Natural killer cell (primary cell): Measurements from ENCODE around the gene TRAF5. TPM values are rescaled to one million over a fixed set of nuclear protein-coding genes. Genes with fewer than 3 reads are reported as not detected.
"Not testable (repeated sequence)": the region's sequence is repeated elsewhere in the genome, so short reads cannot be mapped to it uniquely, and the experiment has no call there.

Experiments
- ATAC-seq, 3 donors: fragments of 150-1000 bp in 2 of 3; fragments of 200-7000 bp in 1 of 3; cut with Tn5 transposase; 1 replicate in 1 of 3; 2 replicates in 2 of 3; pipeline ENCODE4 v1.10.0; 2021; ENCODE audit warnings: mild to moderate bottlenecking in 2 of 3, moderate library complexity in 2 of 3
- DNase-seq, 2 donors: peaks; one replicate each; pipeline versions ENCODE4 v3.0.0 to v3.0.0-alpha.2; 2013 to 2021; ENCODE audit warnings: mixed read lengths in 1 of 2
- H3K27ac ChIP-seq: one replicate; pipeline ENCODE4 v1.5.1; 2013; ENCODE audit warnings: mild to moderate bottlenecking, low read length
- H3K27me3 ChIP-seq: one replicate; pipeline ENCODE4 v1.6.1; 2013; ENCODE audit warnings: low read length; ENCODE audit not compliant: control insufficient read depth, insufficient read depth
- H3K36me3 ChIP-seq: one replicate; pipeline ENCODE4 v1.6.1; 2013; ENCODE audit warnings: low read length; ENCODE audit not compliant: control insufficient read depth, insufficient read depth
- H3K4me1 ChIP-seq: one replicate; pipeline ENCODE4 v1.6.1; 2013; ENCODE audit warnings: low read length; ENCODE audit not compliant: control insufficient read depth, insufficient read depth
- H3K4me3 ChIP-seq: one replicate; pipeline ENCODE4 v1.5.1; 2013; ENCODE audit warnings: low read length
- H3K9me3 ChIP-seq: one replicate; pipeline ENCODE4 v1.6.1; 2013; ENCODE audit warnings: low read length; ENCODE audit not compliant: control insufficient read depth, insufficient read depth
- H3K27ac Mint-ChIP-seq, 2 donors: one replicate each; pipeline ENCODE4 v1.8.0; 2022; ENCODE audit warnings: mild to moderate bottlenecking in 2 of 2, mixed read lengths in 2 of 2, moderate library complexity in 1 of 2
- H3K27me3 Mint-ChIP-seq, 2 donors: one replicate each; pipeline ENCODE4 v1.8.0; 2022; ENCODE audit warnings: low read depth in 2 of 2, mixed read lengths in 2 of 2
- H3K36me3 Mint-ChIP-seq: one replicate; pipeline ENCODE4 v1.8.0; 2022; ENCODE audit warnings: mixed read lengths
- H3K4me1 Mint-ChIP-seq, 2 donors: one replicate each; pipeline ENCODE4 v1.8.0; 2022; ENCODE audit warnings: mixed read lengths in 2 of 2
- H3K4me3 Mint-ChIP-seq: one replicate; pipeline ENCODE4 v1.8.0; 2022; ENCODE audit warnings: mild to moderate bottlenecking, moderate library complexity, mixed read lengths
- H3K9me3 Mint-ChIP-seq, 2 donors: one replicate each; pipeline ENCODE4 v1.8.0; 2022; ENCODE audit warnings: mixed read lengths in 2 of 2
- CTCF ChIP-seq: fragments of 200-600 bp; IDR thresholded peaks from one replicate; pipeline ENCODE4 v1.8.0; 2022; ENCODE audit warnings: antibody characterized with exemption
- WGBS: methylation state at CpG from one replicate; pipeline ENCODE4 v1.1.7; 2013; ENCODE audit warnings: missing lambda C conversion rate; ENCODE audit not compliant: insufficient coverage; 5-methylcytosine and 5-hydroxymethylcytosine counted together
- intact Hi-C: fragments of 100-400 bp; cut with micrococcal nuclease; formaldehyde crosslinking; loops from one replicate; pipeline ENCODE4 v1.14.2; 2022
- total RNA-seq, 4 donors: library from RNA; stranded (reverse); fragments of 120-200 nt in 1 of 4; gene quantifications; one replicate each; pipeline versions ENCODE4 v1.2.3 to v1.2.4, GENCODE V29; 2013 to 2022

The TRAF5 gene
- total RNA-seq, 3 donors from 2014 or later (not counting 1 experiment from before 2014, with no cell fraction given), result 52.3 to 74.4 (median 55.6) TPM

DNA sequence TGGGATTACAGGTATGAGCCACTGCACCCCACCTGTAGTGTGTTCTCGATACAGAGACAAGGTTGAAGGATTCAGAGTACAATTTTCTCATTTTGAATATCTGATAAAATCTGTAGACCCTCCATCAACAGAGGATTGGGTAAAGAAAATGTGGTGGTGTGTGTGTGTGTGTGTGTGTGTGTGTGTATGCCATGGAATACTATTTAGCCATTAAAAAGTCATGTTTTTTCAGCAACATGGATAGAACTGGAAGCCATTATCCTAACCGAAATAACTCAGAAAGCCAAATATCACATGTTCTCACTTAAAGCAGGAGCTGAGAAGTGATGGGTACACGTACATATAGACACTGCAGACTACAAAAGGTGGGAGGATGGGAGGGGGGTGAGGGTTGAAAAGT lies 57.9 kb downstream of the TRAF5 start:
- no peak for TF ChIP-seq CTCF
- intact Hi-C loops, result no loop called here
- H3K27me3 Mint-ChIP-seq, result peaks cover 0 to 6% of the 10 kb centered on the region in 2 donors
- ATAC-seq (no peak), DNase-seq (no peak)
- H3K4me1 Mint-ChIP-seq, result peaks cover 24 to 31% of the 10 kb centered on the region in 2 donors
- Histone ChIP-seq H3K27ac (no peak overlapping the region), H3K4me1 (peaks cover 10% of the 10 kb centered on the region), H3K9me3 (no peaks in the 10 kb centered on the region), H3K27me3 (no peaks in the 10 kb centered on the region), H3K4me3 (no peak overlapping the region), H3K36me3 (no peaks in the 10 kb centered on the region)
- no peak overlapping the region for H3K4me3 Mint-ChIP-seq
- H3K9me3 Mint-ChIP-seq, result no peaks in the 10 kb centered on the region
- no peak overlapping the region for H3K27ac Mint-ChIP-seq
- WGBS, result 100% methylated on average over 1 of the region's 3 CpGs
- H3K36me3 Mint-ChIP-seq, result no peaks in the 10 kb centered on the region

DNA sequence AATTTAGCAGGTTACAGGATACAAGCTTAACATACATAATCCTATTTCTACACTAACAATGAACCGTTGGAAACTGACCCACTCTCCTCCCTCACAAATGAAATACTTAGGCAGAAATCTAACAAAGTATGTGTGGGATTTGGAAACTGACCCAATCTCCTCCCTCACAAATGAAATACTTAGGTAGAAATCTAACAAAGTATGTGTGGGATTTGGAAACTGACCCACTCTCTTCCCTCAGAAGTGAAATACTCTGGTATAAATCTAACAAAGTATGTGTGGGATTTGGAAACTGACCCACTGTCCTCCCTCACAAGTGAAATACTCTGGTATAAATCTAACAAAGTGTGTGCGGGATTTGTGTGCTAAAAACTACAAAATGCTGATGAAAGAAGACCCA lies 60.3 kb downstream of the TRAF5 start:
- peaks cover 1% of the 10 kb centered on the region for H3K36me3 ChIP-seq
- TF ChIP-seq CTCF, result no peak
- Mint-ChIP-seq H3K27me3 (peaks cover 0 to 6% of the 10 kb centered on the region in 2 donors), H3K4me3 (no peak overlapping the region), H3K9me3 (no peaks in the 10 kb centered on the region), H3K36me3 (no peaks in the 10 kb centered on the region), H3K4me1 (peaks cover 14 to 18% of the 10 kb centered on the region in 2 donors), H3K27ac (no peak overlapping the region)
- H3K9me3 ChIP-seq, result no peaks in the 10 kb centered on the region
- intact Hi-C loops, result no loop called here
- ATAC-seq, result no peak
- no peak overlapping the region for H3K4me3 ChIP-seq
- no peak overlapping the region for H3K27ac ChIP-seq
- no peak for DNase-seq
- H3K4me1 ChIP-seq, result peaks cover 10% of the 10 kb centered on the region
- WGBS, result no CpG with 5 or more reads among the region's 2 CpGs
- no peaks in the 10 kb centered on the region for H3K27me3 ChIP-seq

- H3K27me3 ChIP-seq, H3K36me3 Mint-ChIP-seq, H3K36me3 ChIP-seq, intact Hi-C loops, H3K27ac ChIP-seq, H3K4me3 Mint-ChIP-seq, ATAC-seq, H3K4me1 Mint-ChIP-seq, H3K9me3 ChIP-seq, DNase-seq, H3K9me3 Mint-ChIP-seq, H3K27me3 Mint-ChIP-seq, H3K4me3 ChIP-seq, H3K4me1 ChIP-seq, H3K27ac Mint-ChIP-seq: not testable (repeated sequence)
- WGBS, result 97% methylated on average over 7 of the region's 7 CpGs
These were observed 64.2 kb downstream of the TRAF5 start for GRCh38 chr1:211390829-211391228.

- Histone ChIP-seq H3K27ac (no peak overlapping the region), H3K27me3 (no peaks in the 10 kb centered on the region), H3K9me3 (no peaks in the 10 kb centered on the region), H3K36me3 (peaks cover 4% of the 10 kb centered on the region), H3K4me3 (no peak overlapping the region), H3K4me1 (no peaks in the 10 kb centered on the region)
- no peak for TF ChIP-seq CTCF
- H3K27me3 Mint-ChIP-seq, result peaks cover 0 to 3% of the 10 kb centered on the region in 2 donors
- peaks cover 5% of the 10 kb centered on the region for H3K36me3 Mint-ChIP-seq
- 100% methylated on average over 1 of the region's 1 CpG for WGBS
- H3K4me3 Mint-ChIP-seq, result no peak overlapping the region
- ATAC-seq (no peak), DNase-seq (no peak)
- no peak overlapping the region for H3K27ac Mint-ChIP-seq
- no peaks in the 10 kb centered on the region for H3K9me3 Mint-ChIP-seq
- H3K4me1 Mint-ChIP-seq, result no peaks in the 10 kb centered on the region
- intact Hi-C loops, result no loop called here
These were observed 66.6 kb downstream of the TRAF5 start for GRCh38 chr1:211393203-211393602.

DNA sequence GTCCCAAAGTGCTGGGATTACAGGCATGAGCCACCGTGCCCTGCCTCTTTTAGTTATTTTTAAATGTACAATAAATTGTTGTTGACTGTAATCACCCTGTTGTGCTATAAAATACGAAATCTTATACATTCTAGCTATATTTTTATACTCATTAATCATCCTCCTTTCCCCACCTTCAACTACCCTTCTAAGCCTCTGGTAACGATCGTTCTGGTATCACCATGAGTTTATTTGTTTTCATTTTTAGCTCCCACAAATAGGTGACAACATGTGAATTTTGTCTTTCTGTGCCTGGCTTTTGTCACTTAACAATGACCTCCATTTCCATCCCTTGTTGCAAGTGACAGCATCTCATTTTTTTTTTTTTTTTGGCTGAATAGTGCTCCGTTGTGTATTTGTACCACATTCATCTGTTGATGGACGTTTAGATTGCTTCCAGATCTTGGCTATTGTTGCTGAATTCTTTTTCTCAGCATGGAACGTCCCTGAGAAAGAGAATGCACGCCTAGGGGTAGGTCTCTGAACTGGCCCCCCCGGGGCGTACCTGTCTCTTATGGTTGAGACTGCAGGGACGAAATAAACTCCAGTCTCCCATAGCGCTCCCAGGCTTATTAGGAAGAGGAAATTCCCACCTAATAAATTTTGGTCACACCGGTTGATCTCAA lies 71.8 kb downstream of the TRAF5 start:
- H3K36me3 ChIP-seq, ATAC-seq, H3K4me3 ChIP-seq, H3K4me1 ChIP-seq, H3K9me3 Mint-ChIP-seq, H3K9me3 ChIP-seq, H3K4me3 Mint-ChIP-seq, DNase-seq, H3K27me3 ChIP-seq, H3K4me1 Mint-ChIP-seq, H3K27ac ChIP-seq, H3K36me3 Mint-ChIP-seq, H3K27ac Mint-ChIP-seq, intact Hi-C loops, H3K27me3 Mint-ChIP-seq: not testable (repeated sequence)
- WGBS, result 90% methylated on average over 13 of the region's 13 CpGs

- not testable (repeated sequence) for H3K27me3 ChIP-seq
These were observed 73.3 kb downstream of the TRAF5 start for GRCh38 chr1:211399851-211400393.

More at GRCh38 chr1:211399851-211400393, 73.3 kb downstream of the TRAF5 start:
- H3K36me3 ChIP-seq, H3K36me3 Mint-ChIP-seq, H3K4me3 ChIP-seq, H3K9me3 Mint-ChIP-seq, intact Hi-C loops, H3K4me3 Mint-ChIP-seq, ATAC-seq, H3K4me1 ChIP-seq, H3K9me3 ChIP-seq, H3K4me1 Mint-ChIP-seq, H3K27ac Mint-ChIP-seq, H3K27ac ChIP-seq, H3K27me3 Mint-ChIP-seq, DNase-seq: not testable (repeated sequence)
- 89% methylated on average over 13 of the region's 13 CpGs for WGBS
